Measurements from ENCODE around the gene RETREG2.

RETREG2 gene

GRCh38 chr2:219177552-219178376 is at the start of gene RETREG2:
Gene RETREG2 (plus strand): TSS chr2:219178275. CDS start chr2:219178353, 78 bp downstream.
- TF ChIP-seq EGR1 (IDR thresholded peaks at IDR 0.05), result no peak
- TF ChIP-seq CREB1 (IDR thresholded peaks at IDR 0.05; ENCODE audit: low read depth), result 0 out of 2 replicates have a peak, but pooled peaks have one; percentile 19
- TF ChIP-seq USF1 (IDR thresholded peaks at IDR 0.05), result peak; percentile 98
- TF ChIP-seq NFIC (IDR thresholded peaks at IDR 0.05), result no peak
- TF ChIP-seq CEBPB (IDR thresholded peaks at IDR 0.05), result peak; percentile 67; the same call in 1 of the 2 replicates
- TF ChIP-seq FOXM1 (IDR thresholded peaks at IDR 0.05; ENCODE audit: borderline replicate concordance, low read depth), result no peak
- TF ChIP-seq TCF12 (IDR thresholded peaks at IDR 0.05; ENCODE audit: low read depth), result peak; percentile 50; the same call in 1 of the 2 replicates
- TF ChIP-seq EP300 (IDR thresholded peaks at IDR 0.05; ENCODE audit: borderline replicate concordance), result no peak
- TF ChIP-seq MAX (IDR thresholded peaks at IDR 0.05), result peak; percentile 69
- no peak for TF ChIP-seq REST (IDR thresholded peaks at IDR 0.05; ENCODE audit: low read depth)
- 0 out of 2 replicates have a peak, but pooled peaks have one; percentile 3 for TF ChIP-seq TEAD4 (IDR thresholded peaks at IDR 0.05)
- TF ChIP-seq ZBTB7A (IDR thresholded peaks at IDR 0.05; ENCODE audit: low read depth), result no peak; the same call in 1 of the 2 replicates
- peak; percentile 1; the same call in 1 of the 2 replicates for TF ChIP-seq RAD21 (IDR thresholded peaks at IDR 0.05; ENCODE audit: low read depth)
- TF ChIP-seq TAF1 (IDR thresholded peaks at IDR 0.05; ENCODE audit: low read depth), result peak; percentile 71

- TF ChIP-seq EGR1 (IDR thresholded peaks at IDR 0.05), result no peak
- TF ChIP-seq MAX (IDR thresholded peaks at IDR 0.05), result no peak
- TF ChIP-seq EP300 (IDR thresholded peaks at IDR 0.05; ENCODE audit: borderline replicate concordance), result no peak
- TF ChIP-seq USF1 (IDR thresholded peaks at IDR 0.05), result no peak
- TF ChIP-seq NFIC (IDR thresholded peaks at IDR 0.05), result no peak
- TF ChIP-seq FOXM1 (IDR thresholded peaks at IDR 0.05; ENCODE audit: borderline replicate concordance, low read depth), result no peak
- no peak for TF ChIP-seq TAF1 (IDR thresholded peaks at IDR 0.05; ENCODE audit: low read depth)
- no peak for TF ChIP-seq CEBPB (IDR thresholded peaks at IDR 0.05)
- no peak for TF ChIP-seq TEAD4 (IDR thresholded peaks at IDR 0.05)
- no peak for TF ChIP-seq RAD21 (IDR thresholded peaks at IDR 0.05; ENCODE audit: low read depth)
- no peak for TF ChIP-seq REST (IDR thresholded peaks at IDR 0.05; ENCODE audit: low read depth)
- no peak for TF ChIP-seq TCF12 (IDR thresholded peaks at IDR 0.05; ENCODE audit: low read depth)
- no peak for TF ChIP-seq YY1 (IDR thresholded peaks at IDR 0.05; ENCODE audit: low read depth)
These were observed 49.7 kb upstream of the RETREG2 start for GRCh38 chr2:219128396-219128795.

- TF ChIP-seq TEAD4 (IDR thresholded peaks at IDR 0.05) (no peak), ZBTB7A (IDR thresholded peaks at IDR 0.05; ENCODE audit: low read depth) (no peak), RAD21 (IDR thresholded peaks at IDR 0.05; ENCODE audit: low read depth) (no peak), CEBPB (IDR thresholded peaks at IDR 0.05) (no peak), REST (IDR thresholded peaks at IDR 0.05; ENCODE audit: low read depth) (no peak), USF1 (IDR thresholded peaks at IDR 0.05) (no peak), EP300 (IDR thresholded peaks at IDR 0.05; ENCODE audit: borderline replicate concordance) (no peak), YY1 (IDR thresholded peaks at IDR 0.05; ENCODE audit: low read depth) (no peak), TAF1 (IDR thresholded peaks at IDR 0.05; ENCODE audit: low read depth) (no peak), MAX (IDR thresholded peaks at IDR 0.05) (no peak), CREB1 (IDR thresholded peaks at IDR 0.05; ENCODE audit: low read depth) (no peak)
These were observed 48.5 kb upstream of the RETREG2 start for GRCh38 chr2:219129589-219129988.
